CD4-positive, alpha-beta T cell treated with Interleukin-21 for 1 hour (primary cell): ENCODE measurements around the gene FBLN1.

Experiments used
- DNase-seq: peaks from one replicate; pipeline ENCODE4 v3.0.0-alpha.2; 2020

The FBLN1 gene

DNA sequence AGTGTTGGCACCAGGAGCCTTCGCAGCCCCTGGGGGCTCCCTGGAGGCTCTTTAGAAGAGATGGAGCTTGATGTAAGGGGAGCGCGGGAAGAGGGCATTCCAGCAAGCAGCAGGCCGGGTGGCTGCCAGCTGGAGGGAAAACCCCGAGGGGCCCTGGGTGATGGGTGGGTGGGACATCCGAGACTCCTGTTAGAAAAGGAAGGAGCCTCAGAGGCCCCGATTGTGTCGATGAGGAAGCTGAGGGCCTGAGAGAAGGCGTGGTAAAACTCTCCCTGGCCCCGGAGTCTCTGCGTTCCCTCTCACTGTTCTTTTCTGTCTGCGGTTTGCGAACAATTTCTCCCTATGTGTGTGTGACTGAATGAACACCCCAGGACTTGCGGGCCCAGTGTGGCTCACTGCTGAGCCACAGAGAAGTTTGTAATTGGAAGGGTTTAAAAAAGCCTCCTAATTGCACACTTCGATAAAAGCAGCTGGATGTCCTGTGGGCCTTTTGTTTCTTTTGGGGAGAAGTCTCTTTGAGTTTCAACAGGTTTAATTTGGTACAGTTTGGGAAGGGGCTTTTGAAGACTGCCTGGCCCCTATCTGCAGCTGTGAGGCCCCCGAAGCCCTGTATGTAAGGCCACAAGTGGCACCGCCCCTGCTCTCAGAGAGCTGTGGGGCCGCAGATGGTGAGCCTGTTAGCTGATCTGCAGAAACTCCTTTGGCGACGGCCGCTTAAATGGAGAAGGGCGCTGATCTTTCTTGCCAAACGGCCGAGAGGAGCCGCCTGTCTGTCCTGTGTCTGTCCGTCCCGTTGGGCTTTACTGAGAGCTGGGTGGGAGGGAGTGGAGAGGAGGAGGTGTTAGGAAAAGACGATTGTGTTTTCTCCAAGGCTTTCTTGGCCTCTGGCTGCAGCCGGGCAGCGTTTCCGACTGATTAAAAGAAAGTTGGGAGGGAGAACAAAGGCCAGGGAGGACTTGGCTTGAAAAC lies 2.0 kb downstream of the FBLN1 start:
- DNase-seq: no peak

- no peak for DNase-seq
Measured at GRCh38 chr22:45505991-45506747, 3.5 kb downstream of the FBLN1 start.

DNA sequence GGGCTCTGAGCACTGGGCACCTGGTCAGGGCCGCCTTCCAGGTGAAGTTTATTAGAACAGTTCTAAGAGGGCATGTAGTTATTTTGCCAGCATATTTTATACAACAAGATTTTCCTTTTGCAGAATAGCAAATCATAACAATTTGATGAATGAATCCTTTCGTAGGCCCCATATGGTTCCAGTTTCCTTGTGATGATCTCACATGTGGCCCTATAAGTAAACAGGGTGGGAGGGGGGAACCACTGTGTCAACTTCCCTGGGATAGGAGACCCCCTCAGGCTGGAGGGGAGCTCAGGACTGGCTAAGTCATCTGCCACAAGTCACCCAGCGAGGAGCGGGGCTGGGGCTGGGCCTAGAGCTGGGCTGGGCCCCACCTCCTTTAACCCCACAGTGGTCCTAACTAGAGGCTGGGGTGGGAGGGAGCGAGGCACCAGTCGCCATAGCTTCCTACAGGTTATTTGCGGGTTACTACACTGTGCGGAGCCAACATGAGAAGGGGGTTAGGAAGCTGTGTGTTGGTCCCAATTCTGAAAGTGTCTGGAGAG lies 4.2 kb downstream of the FBLN1 start:
- DNase-seq: no peak

DNA sequence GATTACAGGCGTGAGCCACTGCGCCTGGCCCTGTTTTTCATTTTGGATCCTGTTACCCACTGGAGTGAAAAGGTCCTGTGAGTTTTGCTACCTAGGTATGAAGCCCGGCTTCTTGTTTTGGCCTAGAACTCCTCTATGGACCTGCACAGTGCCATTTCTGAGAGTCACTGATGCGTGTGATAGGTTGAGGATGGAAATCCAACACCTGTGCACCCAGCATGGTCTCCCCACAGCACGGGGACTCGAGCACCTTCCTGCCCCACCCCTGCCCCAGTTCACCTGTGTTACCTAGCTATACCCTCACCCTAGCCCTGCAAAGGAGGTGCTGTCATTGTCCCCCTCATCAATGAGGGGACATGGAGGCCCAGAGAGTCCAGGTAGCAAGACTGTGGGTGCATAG lies 5.1 kb downstream of the FBLN1 start:
- no peak for DNase-seq

- DNase-seq: no peak
Measured at GRCh38 chr22:45508814-45509213, 6.1 kb downstream of the FBLN1 start.

- DNase-seq: no peak
Measured at GRCh38 chr22:45510376-45511232, 7.9 kb downstream of the FBLN1 start.

GRCh38 chr22:45511847-45512261 lies 9.2 kb downstream of the FBLN1 start:
- DNase-seq: no peak

DNA sequence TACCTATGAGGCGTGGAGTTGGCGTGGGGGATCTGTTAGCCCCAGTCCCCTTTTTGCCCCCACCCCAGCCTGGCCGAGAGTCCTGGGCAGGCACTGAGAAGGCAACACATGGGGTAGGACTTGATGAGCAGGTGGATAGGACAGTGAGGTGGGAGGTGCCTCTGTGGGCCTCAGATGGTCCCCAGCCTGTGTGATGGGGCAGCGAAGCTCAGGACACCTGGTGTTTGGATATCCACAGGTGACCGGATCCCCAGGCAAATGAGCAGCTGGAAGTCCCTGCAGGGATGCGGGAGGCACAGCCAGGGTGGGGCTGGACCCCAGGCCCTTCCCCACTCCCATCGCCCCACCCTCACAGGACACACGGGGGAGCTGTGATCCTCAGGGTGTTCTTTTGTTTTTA lies 9.7 kb downstream of the FBLN1 start:
- no peak for DNase-seq

GRCh38 chr22:45515676-45516075 lies 13.0 kb downstream of the FBLN1 start:
- no peak for DNase-seq

- no peak for DNase-seq
Measured at GRCh38 chr22:45516163-45516562, 13.5 kb downstream of the FBLN1 start.

DNA sequence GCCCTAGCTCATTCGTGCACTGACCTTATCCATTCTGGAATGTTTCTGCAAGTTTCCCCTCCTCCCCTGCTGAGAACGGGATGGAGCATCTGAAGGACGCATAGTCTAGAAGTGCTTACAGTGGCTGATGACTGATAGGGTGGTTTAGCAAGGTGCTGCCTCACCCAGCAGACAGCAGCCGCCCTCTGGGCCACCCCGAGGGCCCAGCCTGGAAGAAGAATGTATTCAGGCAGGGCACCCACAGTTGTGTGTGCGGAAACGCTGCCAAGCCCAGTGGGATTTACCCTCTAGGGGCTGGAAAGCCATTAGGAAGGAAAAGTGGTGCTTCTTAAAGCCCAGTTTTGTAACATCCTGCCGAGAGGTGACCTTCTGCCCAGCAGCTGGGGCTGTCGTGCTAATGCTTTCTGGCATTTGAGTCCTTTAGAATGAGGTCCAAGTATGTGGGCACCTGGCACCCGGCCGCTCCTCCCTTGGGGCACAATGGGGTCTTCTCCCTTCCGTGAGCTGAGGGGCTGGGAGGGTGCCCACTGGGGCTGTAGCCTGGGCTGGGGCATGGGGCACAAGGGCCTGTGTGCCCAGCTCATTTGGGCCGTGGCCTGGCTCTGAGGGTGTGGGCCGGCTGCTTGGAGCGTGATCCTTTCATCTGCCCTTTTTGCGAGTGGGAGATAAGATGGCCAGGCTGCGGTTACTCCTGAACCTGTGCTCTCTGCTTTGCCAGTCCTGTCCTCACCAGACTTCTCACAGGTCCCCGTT lies 14.4 kb downstream of the FBLN1 start:
- DNase-seq: no peak

GRCh38 chr22:45518136-45518535 lies 15.5 kb downstream of the FBLN1 start:
- DNase-seq: no peak

GRCh38 chr22:45518580-45518991 lies 15.9 kb downstream of the FBLN1 start:
- DNase-seq: no peak

DNA sequence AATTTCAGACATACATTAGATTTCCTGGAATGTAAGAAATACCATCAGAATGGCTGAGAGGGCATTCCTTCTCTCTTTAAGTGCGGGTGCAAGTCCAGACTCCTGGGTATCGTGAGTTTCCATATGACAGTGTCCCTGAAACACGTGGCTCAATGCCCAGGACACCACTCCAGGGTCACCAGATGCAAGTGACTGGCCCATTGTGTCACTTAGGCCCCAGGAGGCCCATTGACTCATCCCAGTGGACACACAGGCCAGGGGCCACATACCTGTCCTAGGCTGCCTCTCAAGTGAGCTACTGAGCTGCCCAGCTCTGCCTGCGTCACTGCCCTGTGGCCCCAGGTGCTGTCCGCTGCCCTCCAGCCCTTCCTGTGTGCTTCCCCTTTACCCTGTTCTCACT lies 18.5 kb downstream of the FBLN1 start:
- no peak for DNase-seq

DNA sequence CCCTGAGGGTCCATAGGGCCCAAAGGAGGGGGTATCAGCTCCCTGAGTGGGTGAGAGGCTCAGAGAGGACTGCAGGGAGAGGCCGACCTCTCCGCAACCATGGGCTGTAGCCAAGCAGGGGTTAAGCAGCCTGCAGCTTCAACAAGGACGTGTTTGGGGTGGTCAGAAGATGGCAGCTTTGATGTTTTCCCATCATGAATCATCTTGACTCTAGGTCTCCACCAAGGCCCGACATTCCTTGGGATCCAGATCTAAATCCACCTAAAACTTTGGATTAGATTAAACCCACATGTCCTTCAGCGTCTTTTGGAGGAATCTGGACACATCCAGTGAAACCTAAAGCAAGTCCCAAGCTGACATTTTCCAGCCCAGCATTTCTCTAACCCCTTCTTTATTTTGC lies 19.8 kb downstream of the FBLN1 start:
- no peak for DNase-seq

GRCh38 chr22:45524157-45524556 lies 21.5 kb downstream of the FBLN1 start:
- no peak for DNase-seq

- DNase-seq: no peak
Measured at GRCh38 chr22:45524966-45525365, 22.3 kb downstream of the FBLN1 start.

- no peak for DNase-seq
Measured at GRCh38 chr22:45525480-45525879, 22.8 kb downstream of the FBLN1 start.

GRCh38 chr22:45526281-45526680 lies 23.6 kb downstream of the FBLN1 start:
- DNase-seq: no peak

DNA sequence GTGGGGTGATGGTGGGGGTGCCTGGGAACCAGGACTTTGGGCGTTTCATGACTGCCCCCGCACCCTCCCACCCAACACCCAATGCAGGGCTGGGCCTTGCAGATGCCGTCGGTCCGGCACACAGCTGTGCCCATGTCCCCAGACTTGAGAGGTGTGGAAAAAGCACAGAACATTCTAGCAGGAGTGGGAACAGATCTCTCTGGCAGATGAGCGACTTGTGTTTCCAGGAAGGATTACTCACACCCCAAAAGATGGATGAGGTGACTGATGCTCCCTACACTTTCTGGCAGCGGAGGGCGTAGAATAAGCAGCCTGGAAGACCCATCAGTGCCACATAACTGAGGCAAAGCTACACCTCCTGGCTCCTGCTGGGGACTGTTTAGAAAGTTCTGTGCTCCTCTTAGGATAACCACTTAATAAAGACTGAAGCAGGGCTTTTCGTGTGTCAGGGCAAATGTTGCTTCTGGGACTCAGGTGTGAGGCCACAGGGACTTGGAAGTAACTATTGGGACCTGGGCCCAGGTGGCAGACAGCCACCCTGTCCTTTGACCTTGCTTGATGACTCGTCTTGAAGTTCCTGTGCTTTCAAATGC lies 24.2 kb downstream of the FBLN1 start:
- no peak for DNase-seq

DNA sequence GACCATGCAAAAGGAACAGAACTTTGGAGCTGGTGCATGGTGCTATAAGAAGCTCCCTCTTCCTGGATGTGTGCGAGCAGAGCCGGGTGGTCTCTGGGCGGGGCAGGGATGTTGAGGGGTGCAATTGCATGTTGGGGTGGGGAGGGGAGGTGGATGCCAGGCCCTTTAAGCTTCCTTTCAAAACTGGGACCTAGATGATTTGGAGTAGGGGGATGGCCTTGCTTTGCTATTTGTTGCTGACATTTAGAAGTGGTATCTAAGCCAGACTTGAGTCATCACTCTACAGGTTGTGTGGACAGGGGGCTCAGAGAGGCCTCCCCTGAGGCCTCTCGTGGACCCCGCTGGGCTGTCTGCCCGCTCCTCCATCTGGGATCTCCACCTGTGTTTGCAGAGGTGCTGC lies 24.8 kb downstream of the FBLN1 start:
- no peak for DNase-seq

DNA sequence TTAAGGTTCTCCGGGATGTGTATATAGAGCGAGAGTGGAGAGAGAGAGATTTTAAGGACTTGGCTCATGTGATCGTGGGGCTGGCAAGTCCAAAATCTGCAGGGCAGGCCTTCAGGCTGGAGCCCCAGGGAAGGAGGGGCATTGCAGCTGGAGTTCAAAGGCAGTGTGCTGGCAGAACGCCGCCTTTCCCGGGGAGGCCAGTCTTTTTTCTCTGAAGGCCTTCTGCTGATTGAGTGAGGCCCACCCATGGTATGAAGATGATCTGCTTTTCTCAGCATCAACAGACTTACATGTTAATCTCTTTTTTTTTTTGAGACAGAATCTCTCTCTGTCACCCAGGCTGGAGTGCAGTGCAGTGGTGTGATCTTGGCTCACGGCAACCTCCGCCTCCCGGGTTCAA lies 25.4 kb downstream of the FBLN1 start:
- DNase-seq: no peak
